B cell (primary cell): ENCODE data around the gene POP4.

ENCODE experiments used
- CTCF ChIP-seq: fragments of 200-600 bp; IDR thresholded peaks from one replicate; pipeline ENCODE4 v1.8.0; 2022; ENCODE audit warnings: antibody characterized with exemption, mild to moderate bottlenecking
- EZH2 ChIP-seq: IDR thresholded peaks from 2 replicates; pipeline ENCODE4 v1.6.1; 2012; ENCODE audit warnings: borderline replicate concordance, low read depth, mild to moderate bottlenecking, moderate library complexity, low read length; ENCODE audit not compliant: insufficient read depth, poor library complexity, severe bottlenecking

- TF ChIP-seq CTCF (no peak), EZH2 (no peak)
Measured at GRCh38 chr19:29565171-29565570, 40.9 kb upstream of the POP4 start.
